C4-2B (cell line): Measurements from ENCODE around the gene PTGER1.
"Not testable (repeated sequence)": the region's sequence is repeated elsewhere in the genome, so short reads cannot be mapped to it uniquely, and the experiment has no call there.

ENCODE experiments used
- H3K27ac ChIP-seq: fragments of 450-650 bp; 2 replicates; pipeline ENCODE4 v1.5.1; 2017
- ZFX ChIP-seq: fragments of 450-650 bp; IDR thresholded peaks from 2 replicates; pipeline ENCODE4 v1.6.1; 2017
- TF ChIP-seq, protein P1 (sequence below): fragments of 450-650 bp; conservative IDR thresholded peaks from 2 replicates; pipeline ENCODE4 v1.5.1; 2017; ENCODE audit warnings: mild to moderate bottlenecking

Gene PTGER1

DNA sequence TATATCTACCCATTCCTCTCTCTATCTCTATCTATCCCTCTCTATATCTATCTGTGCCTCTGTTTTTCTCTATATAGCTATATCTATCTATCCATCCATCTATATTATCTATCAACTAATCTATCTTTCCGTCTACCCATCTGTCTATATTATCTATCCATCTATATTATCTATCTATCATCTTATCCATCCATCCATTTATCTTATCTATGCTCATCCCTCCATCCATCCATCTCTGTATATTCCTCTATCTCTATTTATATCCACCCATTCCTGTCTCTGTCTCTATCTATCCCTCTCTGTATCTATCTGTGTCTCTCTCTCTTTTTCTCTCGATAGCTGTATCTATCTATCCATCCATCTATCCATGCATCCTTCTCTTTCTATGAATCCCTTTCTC, 14.2 kb downstream of the PTGER1 start:
- no peak for TF ChIP-seq ZFX
- TF ChIP-seq, protein P1, sequence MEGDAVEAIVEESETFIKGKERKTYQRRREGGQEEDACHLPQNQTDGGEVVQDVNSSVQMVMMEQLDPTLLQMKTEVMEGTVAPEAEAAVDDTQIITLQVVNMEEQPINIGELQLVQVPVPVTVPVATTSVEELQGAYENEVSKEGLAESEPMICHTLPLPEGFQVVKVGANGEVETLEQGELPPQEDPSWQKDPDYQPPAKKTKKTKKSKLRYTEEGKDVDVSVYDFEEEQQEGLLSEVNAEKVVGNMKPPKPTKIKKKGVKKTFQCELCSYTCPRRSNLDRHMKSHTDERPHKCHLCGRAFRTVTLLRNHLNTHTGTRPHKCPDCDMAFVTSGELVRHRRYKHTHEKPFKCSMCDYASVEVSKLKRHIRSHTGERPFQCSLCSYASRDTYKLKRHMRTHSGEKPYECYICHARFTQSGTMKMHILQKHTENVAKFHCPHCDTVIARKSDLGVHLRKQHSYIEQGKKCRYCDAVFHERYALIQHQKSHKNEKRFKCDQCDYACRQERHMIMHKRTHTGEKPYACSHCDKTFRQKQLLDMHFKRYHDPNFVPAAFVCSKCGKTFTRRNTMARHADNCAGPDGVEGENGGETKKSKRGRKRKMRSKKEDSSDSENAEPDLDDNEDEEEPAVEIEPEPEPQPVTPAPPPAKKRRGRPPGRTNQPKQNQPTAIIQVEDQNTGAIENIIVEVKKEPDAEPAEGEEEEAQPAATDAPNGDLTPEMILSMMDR: no peak
- H3K27ac ChIP-seq: no peak overlapping the region

DNA sequence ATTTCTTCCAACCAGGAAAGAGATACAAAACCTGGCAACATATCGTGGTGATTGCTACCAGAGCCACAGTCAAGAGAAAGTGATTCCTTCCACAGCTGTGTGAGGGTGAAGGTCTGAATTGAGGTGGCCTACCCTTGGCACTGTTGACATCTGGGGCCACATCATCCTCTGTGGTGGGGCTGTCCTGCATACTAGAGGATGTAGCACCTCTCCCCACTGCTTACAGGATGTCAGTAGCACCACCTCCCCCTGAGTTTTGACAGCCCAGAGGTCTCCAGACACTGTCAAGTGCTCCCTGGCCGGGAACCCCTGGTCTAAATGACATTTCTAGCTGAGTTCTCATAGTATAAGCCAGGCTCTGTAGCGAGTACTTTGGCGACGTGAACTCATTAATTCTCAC, 15.5 kb downstream of the PTGER1 start:
- no peak overlapping the region for H3K27ac ChIP-seq
- TF ChIP-seq, protein P1: no peak
- TF ChIP-seq ZFX: no peak

DNA sequence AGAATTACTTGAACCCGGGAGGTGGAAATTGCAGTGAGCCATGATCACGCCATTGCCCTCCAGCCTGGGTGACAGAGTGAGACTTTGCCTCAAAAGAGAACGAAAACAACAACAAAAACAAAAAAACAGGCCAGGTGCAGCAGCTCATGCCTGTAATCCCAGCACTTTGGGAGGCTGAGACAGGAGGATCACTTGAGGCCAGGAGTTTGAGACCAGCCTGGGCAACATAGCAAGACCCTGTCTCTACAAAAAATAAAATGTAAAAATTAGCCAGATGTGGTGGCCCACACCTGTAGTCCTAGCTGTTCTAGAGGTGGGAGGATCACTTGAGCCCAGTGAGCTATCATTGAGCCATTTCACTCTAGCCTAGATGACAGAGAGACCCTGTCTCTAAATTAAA, 22.9 kb downstream of the PTGER1 start:
- H3K27ac ChIP-seq: not testable (repeated sequence)

DNA sequence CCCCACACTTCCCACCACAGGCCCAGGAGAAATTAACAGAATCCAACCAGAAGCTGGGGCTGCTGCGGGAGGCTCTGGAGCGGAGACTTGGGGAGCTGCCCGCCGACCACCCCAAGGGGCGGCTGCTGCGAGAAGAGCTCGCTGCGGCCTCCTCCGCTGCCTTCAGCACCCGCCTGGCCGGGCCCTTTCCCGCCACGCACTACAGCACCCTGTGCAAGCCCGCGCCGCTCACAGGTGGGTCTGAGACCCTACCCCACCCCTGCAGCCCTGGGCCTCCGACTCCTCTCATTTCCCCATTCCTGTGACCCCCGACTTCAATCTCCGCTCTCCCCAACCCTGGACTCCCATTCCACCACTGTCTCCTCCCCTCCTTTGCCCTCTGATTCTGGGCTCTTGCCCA, 24.3 kb downstream of the PTGER1 start:
- TF ChIP-seq ZFX: no peak
- TF ChIP-seq, protein P1: no peak
- H3K27ac ChIP-seq: no peak overlapping the region

DNA sequence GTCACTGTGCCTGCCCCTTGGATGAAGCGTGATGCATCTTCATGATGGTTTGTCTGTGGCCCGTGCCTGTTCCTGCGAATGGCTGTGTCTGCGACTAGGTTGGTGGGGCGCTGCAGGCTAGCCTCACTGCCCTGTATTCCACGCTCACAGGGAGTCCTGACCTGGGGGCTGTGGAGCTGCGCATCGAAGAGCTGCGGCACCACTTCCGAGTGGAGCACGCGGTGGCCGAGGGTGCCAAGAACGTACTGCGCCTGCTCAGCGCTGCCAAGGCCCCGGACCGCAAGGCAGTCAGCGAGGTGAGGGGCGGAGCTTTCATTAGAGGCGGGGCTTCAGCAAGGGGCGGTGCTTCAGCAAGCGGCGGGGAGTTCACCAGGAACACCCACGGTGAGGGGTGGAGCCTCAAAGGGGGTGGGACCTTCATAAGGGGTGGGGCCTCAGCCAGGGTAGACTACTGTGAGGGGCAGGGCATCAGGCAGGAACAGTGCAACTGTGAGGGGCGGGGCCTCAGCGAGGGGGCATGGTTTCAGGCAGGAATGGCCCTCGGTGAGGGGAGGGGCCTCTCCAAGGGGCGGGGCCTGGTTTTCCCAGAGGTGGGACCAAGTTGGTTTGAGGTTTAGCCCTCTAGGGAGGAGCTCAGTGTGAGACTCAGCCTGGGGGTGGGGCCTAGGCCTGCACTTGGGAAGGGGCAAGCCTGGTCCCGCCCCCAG, 24.8 kb downstream of the PTGER1 start:
- TF ChIP-seq, protein P1: no peak
- no peak for TF ChIP-seq ZFX
- no peak overlapping the region for H3K27ac ChIP-seq

DNA sequence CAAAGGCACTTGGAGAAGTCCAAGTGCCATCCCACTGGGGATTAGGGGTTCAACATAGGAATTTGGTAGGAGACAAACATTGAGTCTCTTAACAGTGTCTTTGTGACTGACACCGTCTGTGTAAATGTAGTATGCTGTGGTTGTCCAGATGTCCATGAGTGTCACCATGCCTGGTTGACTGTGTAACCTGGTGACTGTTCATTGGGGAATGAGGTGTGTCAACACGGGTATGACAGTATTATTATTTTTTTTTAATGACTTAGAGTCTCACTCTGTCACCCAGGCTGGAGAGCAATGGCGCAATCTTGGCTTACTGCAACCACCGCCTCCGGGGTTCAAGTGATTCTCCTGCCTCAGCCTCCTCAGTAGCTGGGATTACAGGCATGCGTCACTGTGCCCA, 25.8 kb downstream of the PTGER1 start:
- TF ChIP-seq, protein P1: no peak
- no peak overlapping the region for H3K27ac ChIP-seq

DNA sequence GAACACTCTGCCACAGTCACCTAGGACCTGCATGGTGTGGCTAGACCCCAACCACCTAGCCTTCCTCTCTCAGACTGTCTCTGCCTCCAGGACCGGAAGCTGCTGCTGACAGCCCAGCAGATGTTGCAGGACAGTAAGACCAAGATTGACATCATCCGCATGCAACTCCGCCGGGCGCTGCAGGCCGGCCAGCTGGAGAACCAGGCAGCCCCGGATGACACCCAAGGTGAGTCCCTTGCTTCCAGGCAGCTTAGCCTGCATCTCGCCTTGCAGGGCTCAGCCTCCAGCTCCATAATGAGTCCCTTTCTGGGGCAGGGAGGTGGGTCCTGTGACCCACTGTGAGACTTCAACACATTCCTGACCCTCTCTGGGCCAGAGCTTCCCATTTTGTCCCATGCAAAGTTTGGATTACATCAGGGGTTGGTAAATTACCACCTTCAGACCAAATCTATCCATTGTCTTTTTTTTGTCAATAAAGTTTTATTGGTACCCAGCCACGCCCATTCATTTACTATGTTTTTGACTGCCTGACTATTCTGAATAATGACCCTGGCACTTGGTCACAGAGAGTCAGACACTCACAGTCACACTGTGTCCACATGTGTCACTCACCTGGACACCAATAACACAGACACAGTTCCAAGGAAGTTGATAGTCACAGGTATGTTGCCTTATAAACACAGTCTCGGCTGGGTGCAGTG, 28.7 kb downstream of the PTGER1 start:
- no peak overlapping the region for H3K27ac ChIP-seq
- TF ChIP-seq ZFX: no peak
- TF ChIP-seq, protein P1: no peak
